GM12878 (cell line): ENCODE results near the gene KRTAP10-6.

Experiments used
- JUND ChIP-seq: IDR thresholded peaks from 2 replicates; pipeline ENCODE4 v1.6.1; 2012; ENCODE audit warnings: low read depth, mild to moderate bottlenecking, low read length, improper control_type of control experiment, moderate library complexity
- NFIC ChIP-seq: IDR thresholded peaks from 2 replicates; pipeline ENCODE4 v1.6.1; 2012; ENCODE audit warnings: low read depth, mild to moderate bottlenecking, inconsistent platforms, low read length, moderate library complexity
- SIX5 ChIP-seq: IDR thresholded peaks from 2 replicates; pipeline ENCODE4 v1.6.1; 2011; ENCODE audit warnings: mild to moderate bottlenecking, low read depth, low read length, moderate library complexity; ENCODE audit not compliant: severe bottlenecking
- YY1 ChIP-seq: IDR thresholded peaks from 2 replicates; pipeline ENCODE4 v1.6.1; 2011; ENCODE audit warnings: low read depth, mild to moderate bottlenecking, low read length
- TF ChIP-seq, protein P1 (sequence below), 3 experiments: IDR thresholded peaks in 2 of 3; conservative IDR thresholded peaks in 1 of 3; 2 replicates each; pipeline ENCODE4 v1.5.1; 2011; ENCODE audit warnings: low read depth in 3 of 3, low read length in 3 of 3, mild to moderate bottlenecking in 3 of 3, control low read depth in 2 of 3, moderate library complexity in 2 of 3, inconsistent platforms in 1 of 3, mixed read lengths in 1 of 3; ENCODE audit not compliant: control insufficient read depth in 2 of 3, insufficient read depth in 1 of 3; ENCODE audit errors: extremely low read depth in 1 of 3

- TF ChIP-seq, protein P1, sequence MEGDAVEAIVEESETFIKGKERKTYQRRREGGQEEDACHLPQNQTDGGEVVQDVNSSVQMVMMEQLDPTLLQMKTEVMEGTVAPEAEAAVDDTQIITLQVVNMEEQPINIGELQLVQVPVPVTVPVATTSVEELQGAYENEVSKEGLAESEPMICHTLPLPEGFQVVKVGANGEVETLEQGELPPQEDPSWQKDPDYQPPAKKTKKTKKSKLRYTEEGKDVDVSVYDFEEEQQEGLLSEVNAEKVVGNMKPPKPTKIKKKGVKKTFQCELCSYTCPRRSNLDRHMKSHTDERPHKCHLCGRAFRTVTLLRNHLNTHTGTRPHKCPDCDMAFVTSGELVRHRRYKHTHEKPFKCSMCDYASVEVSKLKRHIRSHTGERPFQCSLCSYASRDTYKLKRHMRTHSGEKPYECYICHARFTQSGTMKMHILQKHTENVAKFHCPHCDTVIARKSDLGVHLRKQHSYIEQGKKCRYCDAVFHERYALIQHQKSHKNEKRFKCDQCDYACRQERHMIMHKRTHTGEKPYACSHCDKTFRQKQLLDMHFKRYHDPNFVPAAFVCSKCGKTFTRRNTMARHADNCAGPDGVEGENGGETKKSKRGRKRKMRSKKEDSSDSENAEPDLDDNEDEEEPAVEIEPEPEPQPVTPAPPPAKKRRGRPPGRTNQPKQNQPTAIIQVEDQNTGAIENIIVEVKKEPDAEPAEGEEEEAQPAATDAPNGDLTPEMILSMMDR (IDR thresholded peaks at IDR 0.05 in 2 of 3, conservative IDR thresholded peaks at IDR 0.05 in 1 of 3; ENCODE audit: control insufficient read depth in 2 of 3, extremely low read depth in 1 of 3, insufficient read depth in 1 of 3, low read depth in 3 of 3, low read length in 3 of 3): no peak
- TF ChIP-seq SIX5 (no peak), NFIC (no peak), YY1 (no peak), JUND (no peak)
Measured at GRCh38 chr21:44619886-44620285, 27.6 kb upstream of the KRTAP10-6 start.
